Measurements from ENCODE around the gene BIN2. TPM values are rescaled to one million over a fixed set of nuclear protein-coding genes. Genes with fewer than 3 reads are reported as not detected.

Gene BIN2
- total and polyA plus RNA-seq, 9 of the 15 experiments (the other 6 are each of a cell fraction or from before 2014, with no cell fraction given): 0.04 to 0.39 (median 0.25) TPM; not detected in 1

- no peak for TF ChIP-seq MGA (IDR thresholded peaks at IDR 0.05)
- TF ChIP-seq ZBED1 (IDR thresholded peaks at IDR 0.05): no peak
- TF ChIP-seq ZBTB8A (IDR thresholded peaks at IDR 0.05; ENCODE audit: partially characterized antibody): no peak
- TF ChIP-seq PRMT5 (CRISPR knock-in tag; IDR thresholded peaks at IDR 0.05): no peak
- TF ChIP-seq MED1 (CRISPR knock-in tag; IDR thresholded peaks at IDR 0.05; ENCODE audit: borderline replicate concordance): no peak
- TF ChIP-seq BRD9 (IDR thresholded peaks at IDR 0.05; ENCODE audit: low read depth, partially characterized antibody): peak; percentile 27
- no peak for TF ChIP-seq RBM22 (IDR thresholded peaks at IDR 0.05; ENCODE audit: low read depth, low read length, poor library complexity, severe bottlenecking)
- no peak for TF ChIP-seq TAF1 (IDR thresholded peaks at IDR 0.05; ENCODE audit: control insufficient read depth, extremely low read depth, insufficient read depth, low read length, severe bottlenecking)
- no peak for TF ChIP-seq RHOXF2B (CRISPR knock-in tag; conservative IDR thresholded peaks at IDR 0.05)
- TF ChIP-seq EGR1 (conservative IDR thresholded peaks at IDR 0.05): peak; percentile 57
- 0 out of 2 replicates have a peak, but pooled peaks have one; percentile 53 for TF ChIP-seq POLR2A (conservative IDR thresholded peaks at IDR 0.05)
- TF ChIP-seq MYC (IDR thresholded peaks at IDR 0.05; ENCODE audit: low read depth, low read length): 0 out of 2 replicates have a peak, but pooled peaks have one; percentile 14
- no peak for TF ChIP-seq MYC (CRISPR knock-in tag; IDR thresholded peaks at IDR 0.05; ENCODE audit: borderline replicate concordance, low read depth)
- TF ChIP-seq ZNF740 (CRISPR knock-in tag; IDR thresholded peaks at IDR 0.05): no peak
- peak in 1 of 2 experiments; percentile 35; a peak in 1 of 4 replicates for TF ChIP-seq ZNF740 (tag; IDR thresholded peaks at IDR 0.05)
- no peak for TF ChIP-seq FOXA1 (IDR thresholded peaks at IDR 0.05; ENCODE audit: borderline replicate concordance)
- TF ChIP-seq RUNX1 (IDR thresholded peaks at IDR 0.05; ENCODE audit: low read depth): no peak
Observed at GRCh38 chr12:51320695-51321320, 3.2 kb downstream of the BIN2 start (continued).

All from K562 (cell line).